T-helper 2 cell treated with Interferon-gamma antibody and Interleukin-4, amounts not matched to agents 5 μg/mL and 100 μg/mL, for 36 hours (primary cell): ENCODE results near the gene CCT6B.
A peak's percentile ranks its signal among the peaks of the same experiment; 100 is the strongest.
"Not testable (repeated sequence)": the region's sequence is repeated elsewhere in the genome, so short reads cannot be mapped to it uniquely, and the experiment has no call there.

Experiments
- DNase-seq: peaks from one replicate; pipeline ENCODE4 v3.0.0; 2021; ENCODE audit warnings: low spot score
- H3K27ac Mint-ChIP-seq: one replicate; pipeline ENCODE4 v1.8.0; 2021; ENCODE audit warnings: mild to moderate bottlenecking, mixed read lengths
- H3K27me3 Mint-ChIP-seq: one replicate; pipeline ENCODE4 v1.8.0; 2021; ENCODE audit warnings: low read depth, mixed read lengths
- H3K36me3 Mint-ChIP-seq: one replicate; pipeline ENCODE4 v1.8.0; 2021; ENCODE audit warnings: low read depth, mixed read lengths
- H3K4me1 Mint-ChIP-seq: one replicate; pipeline ENCODE4 v1.8.0; 2021; ENCODE audit warnings: low read depth, mixed read lengths
- H3K4me3 Mint-ChIP-seq: one replicate; pipeline ENCODE4 v1.8.0; 2022; ENCODE audit warnings: mild to moderate bottlenecking, moderate library complexity, mixed read lengths
- H3K9me3 Mint-ChIP-seq: one replicate; pipeline ENCODE4 v1.8.0; 2021; ENCODE audit warnings: mixed read lengths

Gene CCT6B

DNA sequence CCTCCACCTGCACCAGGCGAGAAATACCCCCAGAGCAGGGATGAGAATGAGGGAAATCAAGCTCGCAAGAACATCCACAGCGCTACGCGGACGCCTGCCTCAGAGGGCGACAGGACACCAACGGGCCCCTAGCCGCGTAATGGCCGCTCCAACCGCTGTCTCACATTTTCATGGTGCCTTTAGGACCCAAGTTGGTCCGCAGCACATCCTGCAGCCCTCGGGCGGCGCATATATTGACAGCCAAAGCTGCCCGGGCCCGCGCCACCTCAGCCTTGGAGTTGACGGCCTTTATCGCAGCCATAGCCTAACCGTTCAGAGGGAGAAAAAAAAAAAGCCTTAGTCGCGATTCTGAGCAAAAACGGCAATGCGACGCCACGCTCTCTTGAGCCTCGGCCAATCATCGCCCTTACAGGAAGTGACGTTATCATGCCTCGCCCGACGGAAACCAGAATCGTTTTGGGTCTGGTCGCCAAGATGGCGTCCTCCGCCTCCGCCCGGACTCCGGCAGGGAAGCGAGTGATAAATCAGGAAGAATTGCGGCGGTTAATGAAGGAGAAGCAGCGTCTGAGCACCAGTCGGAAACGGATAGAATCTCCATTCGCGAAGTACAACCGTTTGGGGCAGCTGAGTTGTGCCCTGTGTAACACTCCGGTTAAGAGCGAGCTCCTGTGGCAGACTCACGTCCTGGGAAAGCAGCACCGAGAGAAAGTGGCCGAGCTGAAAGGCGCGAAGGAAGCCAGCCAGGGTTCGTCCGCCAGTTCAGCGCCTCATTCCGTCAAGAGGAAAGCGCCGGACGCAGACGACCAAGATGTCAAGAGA lies at the start of gene CCT6B, which contains the start of gene ZNF830:
Gene CCT6B, minus strand, starts transcription at position 368 of the 819 bp plus-strand sequence. Its CDS starts 67 bp downstream, at position 301.
Gene ZNF830, plus strand, starts transcription at position 448 of the 819 bp plus-strand sequence. Its CDS starts 27 bp downstream, at position 475.
- H3K4me1 Mint-ChIP-seq: peaks cover 20% of the 10 kb centered on the region

DNA sequence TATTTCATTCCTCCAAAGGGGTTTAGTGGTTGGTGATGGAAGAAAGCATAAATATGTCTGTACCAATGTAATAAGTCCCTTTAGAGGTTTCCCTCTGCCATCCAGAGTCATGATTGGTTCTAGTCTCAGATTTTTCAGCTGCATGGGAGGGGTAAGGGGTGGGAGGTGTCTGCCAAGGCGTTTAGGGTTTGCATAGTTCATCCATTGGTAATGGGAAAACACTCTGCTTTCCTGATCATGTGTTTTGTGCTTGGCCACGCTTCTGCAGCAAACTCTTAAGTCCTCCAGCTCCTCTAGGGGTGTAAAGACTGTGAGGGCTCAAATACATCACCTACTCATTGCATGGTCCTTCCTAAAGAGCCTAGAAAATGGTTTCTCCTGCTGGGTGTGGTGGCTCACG lies 48.8 kb upstream of the CCT6B start:
- no peak overlapping the region for H3K4me3 Mint-ChIP-seq
- DNase-seq: no peak
- H3K9me3 Mint-ChIP-seq: no peaks in the 10 kb centered on the region
- H3K27me3 Mint-ChIP-seq: no peaks in the 10 kb centered on the region
- H3K4me1 Mint-ChIP-seq: no peaks in the 10 kb centered on the region
- no peak overlapping the region for H3K27ac Mint-ChIP-seq
- H3K36me3 Mint-ChIP-seq: peaks cover 35% of the 10 kb centered on the region

More for the DNA sequence above, at the start of gene CCT6B, which contains the start of gene ZNF830:
- peak within 1 kb of the TSS; percentile 100 for H3K4me3 Mint-ChIP-seq
- H3K36me3 Mint-ChIP-seq: peaks cover 26% of the 10 kb centered on the region
- peak; percentile 90 for DNase-seq
- H3K9me3 Mint-ChIP-seq: no peaks in the 10 kb centered on the region
- peak within 1 kb of the TSS; percentile 100 for H3K27ac Mint-ChIP-seq
- no peaks in the 10 kb centered on the region for H3K27me3 Mint-ChIP-seq

GRCh38 chr17:35006961-35007360 lies 45.7 kb upstream of the CCT6B start:
- DNase-seq: no peak
- no peak overlapping the region for H3K4me3 Mint-ChIP-seq
- H3K4me1 Mint-ChIP-seq: no peaks in the 10 kb centered on the region
- peak overlapping the region; percentile 1 for H3K27ac Mint-ChIP-seq
- H3K27me3 Mint-ChIP-seq: no peaks in the 10 kb centered on the region
- no peaks in the 10 kb centered on the region for H3K9me3 Mint-ChIP-seq
- peaks cover 38% of the 10 kb centered on the region for H3K36me3 Mint-ChIP-seq

GRCh38 chr17:35006345-35006744 lies 45.1 kb upstream of the CCT6B start:
- H3K27me3 Mint-ChIP-seq: no peaks in the 10 kb centered on the region
- no peak for DNase-seq
- H3K9me3 Mint-ChIP-seq: no peaks in the 10 kb centered on the region
- H3K27ac Mint-ChIP-seq: no peak overlapping the region
- H3K36me3 Mint-ChIP-seq: peaks cover 39% of the 10 kb centered on the region
- no peak overlapping the region for H3K4me3 Mint-ChIP-seq
- no peaks in the 10 kb centered on the region for H3K4me1 Mint-ChIP-seq

DNA sequence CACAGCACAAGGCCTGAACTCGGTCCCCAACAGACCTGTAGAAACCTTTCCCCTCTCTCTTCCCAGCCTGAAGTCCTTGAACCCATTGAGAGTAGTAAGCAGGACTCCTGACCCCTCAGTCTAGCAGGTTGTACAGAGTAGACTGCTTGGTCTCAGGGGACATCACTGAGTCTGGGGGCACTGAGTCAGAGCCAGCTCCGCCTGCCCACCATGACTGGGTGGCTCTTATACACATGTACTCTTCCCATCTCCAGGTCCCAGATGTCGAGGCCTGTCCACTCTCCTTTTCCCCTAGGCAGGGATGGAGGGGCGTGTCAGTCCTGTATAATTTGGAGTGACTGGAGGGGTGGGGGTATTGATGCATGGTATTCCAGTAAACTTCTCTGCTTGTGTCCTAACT lies 42.5 kb upstream of the CCT6B start:
- H3K27ac Mint-ChIP-seq: no peak overlapping the region
- H3K4me3 Mint-ChIP-seq: no peak overlapping the region
- no peak for DNase-seq
- H3K4me1 Mint-ChIP-seq: no peaks in the 10 kb centered on the region
- H3K9me3 Mint-ChIP-seq: no peaks in the 10 kb centered on the region
- no peaks in the 10 kb centered on the region for H3K27me3 Mint-ChIP-seq
- peaks cover 36% of the 10 kb centered on the region for H3K36me3 Mint-ChIP-seq

DNA sequence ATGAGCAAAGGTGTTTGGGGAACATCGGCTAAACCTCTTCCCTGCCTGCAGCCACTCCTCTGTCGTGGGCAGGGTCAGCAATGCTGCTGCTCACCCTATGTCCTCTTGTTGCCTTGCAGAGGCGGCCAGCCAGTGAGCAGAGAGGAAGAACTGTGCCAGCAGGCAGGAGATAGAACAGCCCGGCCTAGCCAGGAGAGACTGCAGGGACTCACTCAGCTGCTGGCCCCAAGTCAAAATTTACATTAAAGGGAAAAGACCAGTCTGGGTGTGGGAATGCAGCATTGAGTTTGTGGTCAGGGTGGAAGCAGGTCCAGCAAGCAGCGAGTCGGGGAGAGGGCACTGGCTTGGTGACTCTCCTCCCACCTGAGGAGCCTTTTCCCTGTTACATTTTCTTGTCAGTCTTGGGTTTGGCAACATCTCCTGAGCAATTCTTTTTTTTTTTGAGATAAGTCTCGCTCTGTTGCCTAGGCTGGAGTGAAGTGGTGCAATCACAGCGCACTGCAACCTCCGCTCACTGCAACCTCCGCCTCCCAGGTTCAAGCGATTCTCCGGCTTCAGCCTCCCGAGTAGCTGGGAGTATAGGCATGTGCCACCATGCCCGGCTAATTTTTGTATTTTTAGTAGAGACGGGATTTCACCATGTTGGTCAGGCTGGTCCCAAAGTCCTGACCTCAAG lies 41.8 kb upstream of the CCT6B start:
- H3K27me3 Mint-ChIP-seq: no peaks in the 10 kb centered on the region
- DNase-seq: no peak
- H3K4me1 Mint-ChIP-seq: peaks cover 4% of the 10 kb centered on the region
- no peak overlapping the region for H3K4me3 Mint-ChIP-seq
- H3K36me3 Mint-ChIP-seq: peaks cover 41% of the 10 kb centered on the region
- H3K27ac Mint-ChIP-seq: no peak overlapping the region
- H3K9me3 Mint-ChIP-seq: no peaks in the 10 kb centered on the region

DNA sequence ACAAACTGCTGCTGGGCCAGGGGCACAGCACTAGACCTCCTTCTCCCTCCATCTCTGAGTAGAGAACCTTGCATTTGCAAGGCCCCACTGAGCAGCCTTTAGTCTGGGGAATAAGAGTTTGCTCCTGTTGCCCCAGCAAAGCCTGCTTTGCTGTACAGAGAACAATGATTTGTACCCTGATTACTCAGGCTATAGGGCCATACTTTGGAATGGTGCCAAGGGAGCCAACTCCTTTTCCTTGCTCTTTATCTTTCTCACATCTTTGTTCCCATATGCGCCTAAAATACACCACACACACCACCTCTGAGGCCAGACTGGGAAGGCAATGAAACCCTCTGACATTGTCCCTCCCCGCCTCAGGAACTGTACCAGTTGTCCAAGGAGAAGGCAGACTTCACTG lies 40.3 kb upstream of the CCT6B start:
- Mint-ChIP-seq H3K27ac (peak overlapping the region; percentile 4), H3K9me3 (no peaks in the 10 kb centered on the region), H3K27me3 (no peaks in the 10 kb centered on the region), H3K4me1 (peaks cover 5% of the 10 kb centered on the region), H3K36me3 (peaks cover 40% of the 10 kb centered on the region), H3K4me3 (no peak overlapping the region)
- DNase-seq: no peak

DNA sequence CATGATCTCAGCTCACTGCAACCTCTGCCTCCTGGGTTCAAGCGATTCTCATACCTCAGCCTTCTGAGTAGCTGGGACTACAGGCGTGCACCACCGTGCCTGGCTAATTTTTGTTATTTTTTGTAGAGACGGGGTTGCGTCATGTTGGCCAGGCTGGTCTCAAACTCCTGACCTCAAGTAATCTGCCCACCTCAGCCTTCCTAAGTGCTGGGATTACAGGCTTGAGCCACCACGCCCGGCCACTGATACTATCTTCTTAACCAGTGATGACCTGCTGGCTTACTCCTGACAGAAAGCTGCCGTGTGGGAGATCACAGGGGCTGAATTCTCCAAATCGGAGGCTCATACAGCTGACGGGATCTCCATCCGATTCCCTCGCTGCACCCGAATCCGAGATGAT lies 39.7 kb upstream of the CCT6B start:
- not testable (repeated sequence) for H3K27me3 Mint-ChIP-seq, H3K9me3 Mint-ChIP-seq, H3K27ac Mint-ChIP-seq, H3K4me3 Mint-ChIP-seq, H3K4me1 Mint-ChIP-seq, DNase-seq
- peaks cover 40% of the 10 kb centered on the region for H3K36me3 Mint-ChIP-seq

DNA sequence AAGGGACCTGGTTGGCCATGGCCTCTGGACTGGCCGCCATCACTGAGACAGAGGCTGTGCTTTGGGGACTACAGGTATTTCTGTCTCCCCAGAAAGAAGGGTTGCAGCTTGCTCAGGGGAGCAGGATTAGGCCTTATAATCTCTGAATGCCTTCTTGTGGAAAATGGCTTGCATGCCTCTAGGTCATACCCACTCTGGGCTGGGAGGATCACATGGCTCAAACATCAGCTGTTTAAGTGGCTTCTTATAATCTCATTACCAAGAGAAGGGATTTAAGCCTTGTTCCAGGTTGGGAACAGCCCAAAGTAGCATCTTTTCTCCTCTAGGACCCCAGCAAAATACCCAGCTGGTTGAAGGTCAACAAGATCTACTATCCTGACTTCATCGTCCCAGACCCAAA lies 38.2 kb upstream of the CCT6B start:
- H3K36me3 Mint-ChIP-seq: peaks cover 41% of the 10 kb centered on the region
- peak overlapping the region; percentile 21 for H3K27ac Mint-ChIP-seq
- H3K27me3 Mint-ChIP-seq: no peaks in the 10 kb centered on the region
- no peak for DNase-seq
- no peak overlapping the region for H3K4me3 Mint-ChIP-seq
- H3K9me3 Mint-ChIP-seq: no peaks in the 10 kb centered on the region
- H3K4me1 Mint-ChIP-seq: peaks cover 5% of the 10 kb centered on the region

DNA sequence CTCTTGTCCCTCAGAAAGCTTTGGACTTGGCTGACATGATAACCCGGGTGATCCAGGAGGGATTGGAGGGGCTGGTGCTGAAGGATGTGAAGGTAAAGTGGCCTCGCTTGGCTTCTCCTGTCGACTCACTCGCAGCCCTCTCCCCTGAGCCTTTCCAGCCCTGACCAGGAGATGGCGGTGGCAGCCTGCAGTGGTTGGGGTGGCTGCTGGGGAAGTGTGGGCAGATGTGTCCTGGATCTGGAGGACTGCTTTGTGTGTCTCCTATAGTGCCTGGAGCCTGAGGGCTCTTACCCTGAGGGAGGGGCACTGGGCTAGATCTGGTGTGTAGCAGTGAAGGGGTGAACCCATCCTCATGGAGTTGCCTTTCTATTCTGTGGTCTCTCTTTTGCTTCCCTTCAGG lies 36.9 kb upstream of the CCT6B start:
- peak overlapping the region; percentile 67 for H3K27ac Mint-ChIP-seq
- H3K36me3 Mint-ChIP-seq: peaks cover 43% of the 10 kb centered on the region
- H3K9me3 Mint-ChIP-seq: no peaks in the 10 kb centered on the region
- peaks cover 5% of the 10 kb centered on the region for H3K4me1 Mint-ChIP-seq
- peak; percentile 67 for DNase-seq
- no peaks in the 10 kb centered on the region for H3K27me3 Mint-ChIP-seq
- no peak overlapping the region for H3K4me3 Mint-ChIP-seq

DNA sequence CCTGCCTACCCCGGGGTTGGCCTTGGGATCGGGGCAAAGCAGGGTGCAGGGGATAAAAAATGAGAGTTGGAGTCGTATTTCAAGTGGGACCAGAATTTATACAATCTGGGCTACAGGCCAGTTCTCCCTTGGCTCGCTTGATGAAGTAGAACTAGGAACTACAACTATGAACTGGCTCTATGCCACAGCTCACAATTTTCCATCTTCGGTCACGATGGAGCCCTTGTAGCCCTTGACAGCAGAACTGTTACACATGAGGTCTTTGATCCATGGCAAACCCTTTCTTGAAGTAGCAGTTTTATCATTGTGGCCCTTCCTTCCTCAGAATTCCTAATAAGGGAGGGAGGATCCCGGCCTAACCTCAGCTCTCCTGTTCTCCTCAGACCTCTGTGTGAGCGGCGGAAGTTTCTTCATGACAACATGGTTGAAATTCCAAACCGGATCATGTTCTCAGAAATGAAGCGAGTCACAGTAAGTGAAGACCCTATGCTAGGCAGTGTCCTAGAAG lies 36.1 kb upstream of the CCT6B start:
- Mint-ChIP-seq H3K9me3 (no peaks in the 10 kb centered on the region), H3K36me3 (peaks cover 43% of the 10 kb centered on the region), H3K27me3 (no peaks in the 10 kb centered on the region), H3K27ac (no peak overlapping the region), H3K4me3 (no peak overlapping the region), H3K4me1 (peaks cover 5% of the 10 kb centered on the region)
- DNase-seq: no peak

DNA sequence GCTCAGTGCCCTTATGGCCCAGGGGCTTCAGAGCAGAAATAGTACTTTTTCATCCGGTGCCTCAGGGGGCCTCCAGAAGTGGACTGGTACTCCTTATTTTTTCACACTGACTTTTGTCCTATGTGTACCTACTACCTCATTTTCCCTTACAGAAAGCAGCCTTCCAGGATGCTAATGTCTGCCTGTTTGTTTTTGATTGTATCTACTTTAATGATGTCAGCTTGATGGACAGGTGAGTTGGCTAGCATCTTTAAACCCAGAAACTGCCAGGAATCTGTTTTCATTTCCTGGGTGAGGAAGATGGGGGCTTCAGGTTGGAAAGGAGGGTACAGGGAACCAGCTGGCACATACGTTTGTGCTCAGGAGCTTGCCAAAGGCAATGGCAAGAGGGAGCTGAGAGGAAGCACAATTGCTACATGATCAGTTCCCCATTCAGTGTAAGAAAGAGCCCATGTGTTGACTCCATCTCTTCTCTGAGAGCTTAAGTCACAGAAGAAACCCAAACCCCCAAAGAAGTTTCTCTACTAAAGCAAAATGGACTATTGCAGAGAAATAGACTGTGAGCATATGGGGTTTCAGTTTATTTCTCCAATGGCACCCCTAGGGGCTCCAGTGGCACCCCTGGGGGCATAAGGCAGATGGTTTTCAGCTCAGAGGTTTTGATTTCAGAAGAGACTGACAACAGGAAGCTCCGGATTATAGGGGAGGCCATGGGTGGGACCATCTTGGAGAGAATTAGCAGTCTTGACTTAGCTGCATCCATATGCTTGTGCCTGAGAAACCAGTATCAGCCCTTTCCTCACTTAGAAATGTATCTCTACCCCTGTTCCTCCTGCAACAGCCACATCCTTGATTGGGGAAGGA lies 35.4 kb upstream of the CCT6B start:
- H3K36me3 Mint-ChIP-seq: peaks cover 42% of the 10 kb centered on the region
- peaks cover 5% of the 10 kb centered on the region for H3K4me1 Mint-ChIP-seq
- no peak for DNase-seq
- no peak overlapping the region for H3K4me3 Mint-ChIP-seq
- H3K27ac Mint-ChIP-seq: no peak overlapping the region
- H3K9me3 Mint-ChIP-seq: no peaks in the 10 kb centered on the region
- no peaks in the 10 kb centered on the region for H3K27me3 Mint-ChIP-seq

GRCh38 chr17:34993031-34993430 lies 31.8 kb upstream of the CCT6B start:
- Mint-ChIP-seq H3K27me3 (no peaks in the 10 kb centered on the region), H3K4me1 (peaks cover 10% of the 10 kb centered on the region), H3K36me3 (peaks cover 57% of the 10 kb centered on the region), H3K9me3 (no peaks in the 10 kb centered on the region), H3K27ac (no peak overlapping the region), H3K4me3 (no peak overlapping the region)
- DNase-seq: no peak
